Skeletal muscle cell (primary cell): Measurements from ENCODE around the gene CTCF.
A peak's percentile ranks its signal among the peaks of the same experiment; 100 is the strongest.

Experiments
- DNase-seq: peaks from one replicate; pipeline ENCODE4 v3.0.0-alpha.2; 2010; ENCODE audit warnings: low read depth
- H3K4me3 ChIP-seq: 2 replicates; pipeline ENCODE4 v1.5.1; 2011; ENCODE audit warnings: low read depth, mild to moderate bottlenecking, control low read depth, low read length, moderate library complexity

Gene CTCF

GRCh38 chr16:67547423-67548264 lies 14.7 kb upstream of the CTCF start:
- H3K4me3 ChIP-seq, result no peak overlapping the region
- DNase-seq, result no peak

GRCh38 chr16:67548265-67549126 lies 13.8 kb upstream of the CTCF start:
- DNase-seq, result no peak
- H3K4me3 ChIP-seq, result no peak overlapping the region

GRCh38 chr16:67549240-67549639 lies 13.1 kb upstream of the CTCF start:
- H3K4me3 ChIP-seq, result no peak overlapping the region
- DNase-seq, result no peak

GRCh38 chr16:67549936-67550335 lies 12.4 kb upstream of the CTCF start:
- no peak overlapping the region for H3K4me3 ChIP-seq
- no peak for DNase-seq

- no peak overlapping the region for H3K4me3 ChIP-seq
- DNase-seq, result no peak
These were observed 11.2 kb upstream of the CTCF start for GRCh38 chr16:67551091-67551490.

GRCh38 chr16:67551972-67552371 lies 10.4 kb upstream of the CTCF start:
- H3K4me3 ChIP-seq, result no peak overlapping the region
- no peak for DNase-seq

- no peak overlapping the region for H3K4me3 ChIP-seq
- DNase-seq, result no peak
These were observed 9.8 kb upstream of the CTCF start for GRCh38 chr16:67552476-67552875.

- H3K4me3 ChIP-seq, result no peak overlapping the region
- DNase-seq, result no peak
These were observed 6.5 kb upstream of the CTCF start for GRCh38 chr16:67555795-67556212.

- DNase-seq, result no peak
- no peak overlapping the region for H3K4me3 ChIP-seq
These were observed 3.5 kb upstream of the CTCF start for GRCh38 chr16:67558859-67559258.

- no peak for DNase-seq
- H3K4me3 ChIP-seq, result no peak overlapping the region
These were observed 1.4 kb upstream of the CTCF start for GRCh38 chr16:67560827-67561342.

GRCh38 chr16:67561501-67561823 lies 864 bp upstream of the CTCF start:
- DNase-seq, result no peak
- H3K4me3 ChIP-seq, result peak overlapping the region; percentile 87

- H3K4me3 ChIP-seq, result peak overlapping the region; percentile 87
- peak; percentile 88 for DNase-seq
These were observed 351 bp upstream of the CTCF start for GRCh38 chr16:67561824-67562525.

GRCh38 chr16:67562918-67563707 lies 787 bp downstream of the CTCF start:
- peak overlapping the region; percentile 87 for H3K4me3 ChIP-seq
- DNase-seq, result no peak

GRCh38 chr16:67563708-67564468 lies 1.6 kb downstream of the CTCF start:
- H3K4me3 ChIP-seq, result peak overlapping the region; percentile 87
- DNase-seq, result no peak

GRCh38 chr16:67565470-67566100 lies 3.3 kb downstream of the CTCF start:
- no peak for DNase-seq
- no peak overlapping the region for H3K4me3 ChIP-seq

GRCh38 chr16:67571464-67571863 lies 9.1 kb downstream of the CTCF start:
- no peak for DNase-seq
- H3K4me3 ChIP-seq, result no peak overlapping the region

GRCh38 chr16:67571981-67572431 lies 9.7 kb downstream of the CTCF start:
- no peak overlapping the region for H3K4me3 ChIP-seq
- DNase-seq, result no peak

GRCh38 chr16:67579686-67580085 lies 17.4 kb downstream of the CTCF start:
- no peak for DNase-seq
- no peak overlapping the region for H3K4me3 ChIP-seq
